Suppressor macrophage (primary cell): ENCODE results near the gene EIF4E1B.

Experiments
- DNase-seq, 4 experiments: peaks; one replicate each; pipeline ENCODE4 v3.0.0-alpha.2; 2020 to 2022

Gene EIF4E1B

DNA sequence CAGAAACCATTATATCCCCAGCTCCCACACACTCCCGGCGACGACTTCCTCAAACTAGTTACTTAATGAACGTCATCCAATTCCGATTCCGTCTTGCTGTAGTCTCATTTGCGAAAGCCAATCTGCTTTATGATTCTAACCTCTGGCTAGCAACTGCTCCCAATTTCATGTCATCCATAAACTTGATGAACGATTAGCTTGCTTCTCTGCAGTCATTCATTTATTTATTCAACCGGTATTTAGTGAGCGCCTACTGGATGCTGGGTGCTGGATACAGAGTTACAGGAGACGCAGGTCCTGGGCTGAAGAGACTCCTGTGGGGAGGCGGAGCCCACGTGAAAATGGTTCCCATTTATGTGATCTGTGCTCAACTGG, 63.0 kb downstream of the EIF4E1B start:
- peak; percentile 62 to 78 (median 68) for DNase-seq

DNA sequence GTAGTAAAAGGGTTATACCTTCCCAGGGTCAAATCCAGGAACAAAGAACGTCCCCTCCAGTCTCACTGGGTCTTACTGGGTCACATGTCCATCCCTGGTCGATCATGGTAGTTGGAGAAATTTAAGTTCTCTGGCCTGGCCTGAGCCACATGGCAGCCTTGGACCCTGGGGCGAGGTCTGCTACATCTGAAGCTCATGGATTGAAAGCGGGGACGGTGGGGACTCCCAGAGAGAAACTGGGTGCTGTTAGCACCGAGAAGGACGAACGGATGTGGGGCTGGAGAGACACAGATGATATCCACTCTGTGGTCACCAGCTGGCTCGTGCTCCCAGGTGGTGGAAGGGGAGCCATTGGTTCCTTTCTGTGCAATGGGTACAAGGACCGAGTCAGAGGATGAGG, 63.7 kb downstream of the EIF4E1B start:
- no peak for DNase-seq

DNA sequence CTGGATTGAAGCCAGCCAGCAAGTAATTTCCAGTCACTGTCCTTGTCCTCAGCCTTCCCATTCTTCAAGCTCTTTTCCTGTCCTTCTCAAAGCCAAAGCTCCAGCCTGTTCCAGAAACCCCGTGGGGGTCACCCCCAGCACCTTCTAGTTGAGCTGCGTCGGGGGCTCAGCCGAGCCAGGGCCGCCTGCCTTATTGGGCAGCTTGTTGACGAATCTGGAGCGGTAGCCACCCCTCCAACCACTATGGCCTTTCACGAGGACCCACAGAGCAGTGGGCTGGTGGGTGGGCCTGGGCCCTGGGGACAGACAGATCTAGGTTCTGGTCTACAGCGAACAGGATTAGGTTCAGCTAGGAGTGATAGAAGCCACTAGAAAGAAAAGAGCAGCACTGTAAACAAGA, 64.2 kb downstream of the EIF4E1B start:
- no peak for DNase-seq

DNA sequence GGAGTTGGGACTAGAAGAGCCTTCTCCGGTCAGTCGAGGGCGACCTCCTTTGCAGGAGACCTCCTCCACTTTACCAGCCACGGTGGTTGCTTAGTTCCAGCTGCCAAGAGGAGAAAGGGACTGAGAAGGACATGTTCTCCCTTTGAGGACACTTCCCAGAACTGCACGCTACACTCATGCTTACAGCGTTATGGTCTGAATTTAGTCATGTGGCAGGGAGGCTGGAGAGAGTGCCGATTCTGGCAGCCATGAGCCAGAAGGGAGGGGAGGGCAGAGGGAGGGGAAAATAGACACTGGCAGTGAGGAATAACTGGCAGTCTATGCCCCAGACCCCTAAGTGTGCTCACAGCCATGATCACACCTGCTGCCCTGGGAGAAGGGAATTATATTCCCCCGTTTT, 64.6 kb downstream of the EIF4E1B start:
- DNase-seq, result no peak
